OCI-LY1 (cell line): ENCODE results near the gene PPAT.
A peak's percentile ranks its signal among the peaks of the same experiment; 100 is the strongest.

ENCODE experiments used
- H2AFZ ChIP-seq: fragments of 200-600 bp; sonication (generic), shearing (Covaris generic); 2 replicates; pipeline ENCODE4 v1.6.0; 2014; ENCODE audit warnings: antibody characterized with exemption, mild to moderate bottlenecking, low read length
- H3F3A ChIP-seq: fragments of 200-600 bp; sonication (generic), shearing (Covaris generic); 2 replicates; pipeline ENCODE4 v1.6.0; 2014; ENCODE audit warnings: mild to moderate bottlenecking, antibody characterized with exemption, low read length, moderate library complexity; ENCODE audit not compliant: insufficient read depth
- H3K27ac ChIP-seq: fragments of 200-600 bp; sonication (generic); 2 replicates; pipeline ENCODE4 v1.5.1; 2014; ENCODE audit warnings: low read length, mixed run types, mild to moderate bottlenecking, low read depth; ENCODE audit not compliant: poor library complexity, severe bottlenecking
- H3K27me3 ChIP-seq: fragments of 200-600 bp; sonication (generic); 2 replicates; pipeline ENCODE4 v1.6.0; 2014; ENCODE audit warnings: antibody characterized with exemption, mild to moderate bottlenecking, low read length, moderate library complexity; ENCODE audit not compliant: insufficient read depth
- H3K36me3 ChIP-seq: fragments of 200-600 bp; sonication (generic); 2 replicates; pipeline ENCODE4 v1.6.1; 2014; ENCODE audit warnings: mild to moderate bottlenecking, antibody characterized with exemption, low read length, moderate library complexity, mixed read lengths; ENCODE audit not compliant: insufficient read depth
- H3K4me1 ChIP-seq: fragments of 200-600 bp; sonication (generic); 2 replicates; pipeline ENCODE4 v1.5.1; 2014; ENCODE audit warnings: mild to moderate bottlenecking, low read length, moderate library complexity; ENCODE audit not compliant: insufficient read depth, severe bottlenecking
- H3K4me2 ChIP-seq: fragments of 200-600 bp; sonication (generic), shearing (Covaris generic); 2 replicates; pipeline ENCODE4 v1.6.1; 2014; ENCODE audit warnings: low read length
- H3K4me3 ChIP-seq: fragments of 200-600 bp; sonication (generic); 2 replicates; pipeline ENCODE4 v1.5.1; 2014; ENCODE audit warnings: low read length, low read depth, mild to moderate bottlenecking, mixed read lengths; ENCODE audit not compliant: poor library complexity, severe bottlenecking
- H3K79me2 ChIP-seq: fragments of 200-600 bp; shearing (Covaris generic); 2 replicates; pipeline ENCODE4 v1.6.1; 2016; ENCODE audit warnings: mixed run types, low read length, mixed read lengths; ENCODE audit not compliant: insufficient read depth
- H3K9ac ChIP-seq: fragments of 200-600 bp; sonication (generic), shearing (Covaris generic); 2 replicates; pipeline ENCODE4 v1.6.1; 2014; ENCODE audit warnings: mild to moderate bottlenecking, low read length, mixed read lengths
- H3K9me2 ChIP-seq: fragments of 200-600 bp; sonication (generic), shearing (Covaris generic); 2 replicates; pipeline ENCODE4 v1.6.1; 2014; ENCODE audit warnings: low read depth, mild to moderate bottlenecking, low read length, mixed read lengths
- H3K9me3 ChIP-seq: fragments of 200-600 bp; shearing (Covaris generic); 2 replicates; pipeline ENCODE4 v1.6.1; 2014; ENCODE audit warnings: low read length, mixed read lengths
- H4K20me1 ChIP-seq: fragments of 200-600 bp; sonication (generic), shearing (Covaris generic); 2 replicates; pipeline ENCODE4 v1.6.0; 2016; ENCODE audit warnings: mild to moderate bottlenecking, low read length; ENCODE audit not compliant: insufficient read depth
- EZH2 ChIP-seq: fragments of 200-600 bp; sonication (generic), shearing (Covaris generic); IDR thresholded peaks from 2 replicates; pipeline ENCODE4 v1.8.0; 2017; ENCODE audit warnings: borderline replicate concordance, mixed run types, mild to moderate bottlenecking, antibody characterized with exemption, low read length, moderate library complexity, mixed read lengths
- TF ChIP-seq, protein P1 (sequence below): fragments of 200-600 bp; sonication (generic), shearing (Covaris generic); IDR thresholded peaks from 2 replicates; pipeline ENCODE4 v1.5.1; 2017; ENCODE audit warnings: mild to moderate bottlenecking, antibody characterized with exemption, low read length, moderate library complexity, mixed read lengths

The PPAT gene

DNA sequence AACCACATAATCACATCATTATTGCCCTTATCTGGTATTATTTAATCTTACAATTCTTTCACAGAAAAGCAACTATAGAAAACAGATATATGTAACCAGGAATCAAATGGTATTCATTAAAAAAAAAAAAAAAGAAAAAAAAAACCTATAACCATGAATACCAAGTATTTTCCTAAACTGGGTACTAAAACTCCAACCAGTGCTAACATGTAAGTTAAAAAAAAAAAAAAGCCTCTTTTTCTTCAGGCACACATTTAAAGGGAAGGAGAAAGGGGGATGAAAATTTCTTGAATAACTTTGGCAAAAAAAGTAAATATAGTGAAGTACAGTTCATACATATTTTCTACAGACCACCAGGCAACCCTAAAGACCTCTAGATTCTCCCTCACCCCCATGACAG is 2.1 kb downstream of the PPAT start:
- Histone ChIP-seq H3K27ac (no peak overlapping the region), H4K20me1 (peaks cover 5% of the 10 kb centered on the region), H2AFZ (no peak overlapping the region), H3K9me3 (no peaks in the 10 kb centered on the region), H3F3A (no peaks in the 10 kb centered on the region), H3K9ac (peak overlapping the region; percentile 89), H3K27me3 (no peaks in the 10 kb centered on the region), H3K9me2 (no peaks in the 10 kb centered on the region), H3K4me1 (peaks cover 33% of the 10 kb centered on the region), H3K36me3 (peaks cover 6% of the 10 kb centered on the region; the same call in 1 of the 2 replicates), H3K4me2 (peak overlapping the region; percentile 85), H3K79me2 (peaks cover 86% of the 10 kb centered on the region), H3K4me3 (peak overlapping the region; percentile 96)
- TF ChIP-seq, protein P1, sequence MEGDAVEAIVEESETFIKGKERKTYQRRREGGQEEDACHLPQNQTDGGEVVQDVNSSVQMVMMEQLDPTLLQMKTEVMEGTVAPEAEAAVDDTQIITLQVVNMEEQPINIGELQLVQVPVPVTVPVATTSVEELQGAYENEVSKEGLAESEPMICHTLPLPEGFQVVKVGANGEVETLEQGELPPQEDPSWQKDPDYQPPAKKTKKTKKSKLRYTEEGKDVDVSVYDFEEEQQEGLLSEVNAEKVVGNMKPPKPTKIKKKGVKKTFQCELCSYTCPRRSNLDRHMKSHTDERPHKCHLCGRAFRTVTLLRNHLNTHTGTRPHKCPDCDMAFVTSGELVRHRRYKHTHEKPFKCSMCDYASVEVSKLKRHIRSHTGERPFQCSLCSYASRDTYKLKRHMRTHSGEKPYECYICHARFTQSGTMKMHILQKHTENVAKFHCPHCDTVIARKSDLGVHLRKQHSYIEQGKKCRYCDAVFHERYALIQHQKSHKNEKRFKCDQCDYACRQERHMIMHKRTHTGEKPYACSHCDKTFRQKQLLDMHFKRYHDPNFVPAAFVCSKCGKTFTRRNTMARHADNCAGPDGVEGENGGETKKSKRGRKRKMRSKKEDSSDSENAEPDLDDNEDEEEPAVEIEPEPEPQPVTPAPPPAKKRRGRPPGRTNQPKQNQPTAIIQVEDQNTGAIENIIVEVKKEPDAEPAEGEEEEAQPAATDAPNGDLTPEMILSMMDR, result no peak
- TF ChIP-seq EZH2, result no peak

DNA sequence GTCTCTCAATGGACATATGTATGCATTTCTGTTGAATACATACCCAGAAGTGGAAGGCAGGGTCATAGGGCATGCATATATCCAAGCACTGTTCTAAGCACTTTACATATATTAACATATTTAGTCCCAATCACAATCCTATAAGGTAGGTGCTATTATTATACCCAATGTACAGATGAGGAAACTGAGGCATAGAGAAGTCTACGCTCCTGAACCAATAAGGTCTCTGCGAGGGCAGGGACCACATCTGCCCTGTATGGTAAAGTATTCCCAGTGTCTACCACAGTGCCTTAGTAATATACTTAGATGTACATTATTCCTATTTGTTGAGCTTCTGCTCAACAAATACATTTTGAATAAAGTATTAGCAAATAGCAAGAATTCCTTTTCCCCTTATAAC is 5.2 kb downstream of the PPAT start:
- H2AFZ ChIP-seq, result no peak overlapping the region
- no peak overlapping the region for H3K4me3 ChIP-seq
- H3K4me1 ChIP-seq, result peaks cover 38% of the 10 kb centered on the region
- peaks cover 19% of the 10 kb centered on the region for H3K36me3 ChIP-seq
- no peak overlapping the region for H3K9ac ChIP-seq
- H3F3A ChIP-seq, result no peaks in the 10 kb centered on the region
- no peaks in the 10 kb centered on the region; the same call in 1 of the 2 replicates for H3K9me3 ChIP-seq
- H4K20me1 ChIP-seq, result peaks cover 5% of the 10 kb centered on the region
- no peaks in the 10 kb centered on the region for H3K27me3 ChIP-seq
- H3K4me2 ChIP-seq, result no peak overlapping the region
- H3K79me2 ChIP-seq, result peaks cover 95% of the 10 kb centered on the region
- no peaks in the 10 kb centered on the region for H3K9me2 ChIP-seq
- H3K27ac ChIP-seq, result no peak overlapping the region
- TF ChIP-seq, protein P1, result no peak
- TF ChIP-seq EZH2, result no peak

DNA sequence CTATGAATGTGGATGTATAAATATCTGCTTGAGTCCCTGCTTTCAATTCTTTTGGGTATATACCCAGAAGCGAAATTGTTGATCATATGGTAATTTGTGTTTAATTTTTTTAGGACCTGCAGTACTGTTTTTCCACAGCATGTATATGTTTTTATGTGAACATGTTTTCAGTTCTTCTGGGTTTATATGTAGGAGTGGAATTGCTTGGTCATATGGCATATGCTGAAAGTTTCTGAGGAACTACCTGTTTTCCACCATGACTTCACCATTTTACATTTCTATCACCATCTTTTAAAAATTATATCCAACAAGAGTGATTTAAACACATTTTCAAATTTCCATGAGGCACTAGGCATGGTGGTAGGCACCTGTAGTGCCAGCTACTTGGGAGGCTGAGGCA is 8.2 kb downstream of the PPAT start:
- H3K9ac ChIP-seq, result no peak overlapping the region
- peaks cover 24% of the 10 kb centered on the region for H3K36me3 ChIP-seq
- H3K9me3 ChIP-seq, result no peaks in the 10 kb centered on the region; the same call in 1 of the 2 replicates
- TF ChIP-seq, protein P1, result no peak
- no peak for TF ChIP-seq EZH2
- no peaks in the 10 kb centered on the region; the same call in 1 of the 2 replicates for H3F3A ChIP-seq
- no peak overlapping the region for H3K4me2 ChIP-seq
- peaks cover 98% of the 10 kb centered on the region for H3K79me2 ChIP-seq
- no peaks in the 10 kb centered on the region for H3K9me2 ChIP-seq
- H3K4me1 ChIP-seq, result peaks cover 28% of the 10 kb centered on the region
- H3K4me3 ChIP-seq, result no peak overlapping the region
- H2AFZ ChIP-seq, result no peak overlapping the region
- no peak overlapping the region for H3K27ac ChIP-seq
- no peaks in the 10 kb centered on the region for H3K27me3 ChIP-seq
- H4K20me1 ChIP-seq, result peaks cover 10% of the 10 kb centered on the region
